NCI-H526 treated with DMSO at 0.1 percent for 48 hours (cell line): ENCODE data around the gene IQCB1.
"Not testable (repeated sequence)": the region's sequence is repeated elsewhere in the genome, so short reads cannot be mapped to it uniquely, and the experiment has no call there.

ENCODE experiments used
- DNase-seq: peaks from one replicate; lab custom pipeline; 2025; lab: John Stamatoyannopoulos, UW

IQCB1 gene

DNA sequence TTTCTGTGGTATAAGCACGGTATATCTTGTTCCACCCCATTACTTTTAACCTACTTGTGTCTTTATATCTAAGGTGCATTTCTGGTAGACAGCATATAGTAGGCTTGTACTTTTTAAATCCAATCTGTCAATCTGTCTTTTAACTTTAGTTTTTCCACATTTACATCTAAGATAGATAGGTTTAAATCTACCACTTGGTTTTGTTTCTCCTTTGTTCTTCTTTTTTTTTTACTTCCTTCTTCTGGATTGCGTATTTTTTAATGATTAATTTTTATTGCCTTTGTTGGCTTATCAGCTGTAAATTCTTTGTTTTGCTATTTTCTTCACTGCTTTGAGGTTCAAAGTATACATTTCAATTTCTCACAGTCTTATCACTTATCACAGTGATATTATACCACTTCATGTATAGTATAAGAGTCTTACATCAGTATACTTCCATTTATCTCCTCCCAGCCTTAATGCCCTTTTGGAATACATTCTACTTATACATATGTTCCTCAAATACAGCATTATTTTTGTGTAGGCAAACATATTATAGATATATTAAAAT lies 31.0 kb downstream of the IQCB1 start:
- DNase-seq = no peak

DNA sequence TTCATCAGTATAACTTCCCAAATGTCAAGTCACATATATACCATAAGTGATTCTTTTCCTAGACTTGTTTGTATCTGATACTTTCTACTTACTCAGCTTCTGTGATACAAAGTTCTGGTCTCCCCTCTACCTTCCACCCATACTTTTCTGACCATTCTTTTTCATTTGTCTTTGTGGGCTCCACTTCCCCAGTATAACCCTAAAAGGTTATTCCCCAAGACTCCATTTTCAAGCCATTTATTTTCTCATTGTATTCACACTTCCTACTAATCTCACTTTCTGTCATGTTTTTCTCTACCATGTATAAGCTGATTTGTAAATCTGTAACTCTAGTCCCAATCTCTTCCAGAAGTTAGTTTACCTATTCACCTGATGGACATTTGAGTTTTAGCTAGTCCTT lies 34.0 kb downstream of the IQCB1 start:
- DNase-seq = no peak

DNA sequence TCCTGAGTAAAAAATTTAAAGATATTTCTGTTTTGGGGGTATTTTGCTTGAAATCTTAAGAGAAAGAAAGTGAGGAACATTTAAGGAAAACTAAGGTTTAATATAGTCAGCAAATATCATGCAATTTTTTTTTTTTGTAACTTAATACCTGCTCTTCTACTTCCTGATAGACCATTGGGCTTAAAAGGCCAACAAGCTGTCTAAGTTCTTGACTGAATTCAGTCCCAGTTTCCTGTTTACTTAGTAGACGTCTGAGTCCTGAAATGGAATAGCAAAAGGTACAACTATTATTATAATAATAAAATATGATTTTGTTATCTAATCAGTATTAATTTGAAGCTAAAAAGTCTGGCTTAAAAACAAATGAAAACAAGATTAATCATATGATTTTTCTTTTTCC lies 37.9 kb downstream of the IQCB1 start:
- no peak for DNase-seq

DNA sequence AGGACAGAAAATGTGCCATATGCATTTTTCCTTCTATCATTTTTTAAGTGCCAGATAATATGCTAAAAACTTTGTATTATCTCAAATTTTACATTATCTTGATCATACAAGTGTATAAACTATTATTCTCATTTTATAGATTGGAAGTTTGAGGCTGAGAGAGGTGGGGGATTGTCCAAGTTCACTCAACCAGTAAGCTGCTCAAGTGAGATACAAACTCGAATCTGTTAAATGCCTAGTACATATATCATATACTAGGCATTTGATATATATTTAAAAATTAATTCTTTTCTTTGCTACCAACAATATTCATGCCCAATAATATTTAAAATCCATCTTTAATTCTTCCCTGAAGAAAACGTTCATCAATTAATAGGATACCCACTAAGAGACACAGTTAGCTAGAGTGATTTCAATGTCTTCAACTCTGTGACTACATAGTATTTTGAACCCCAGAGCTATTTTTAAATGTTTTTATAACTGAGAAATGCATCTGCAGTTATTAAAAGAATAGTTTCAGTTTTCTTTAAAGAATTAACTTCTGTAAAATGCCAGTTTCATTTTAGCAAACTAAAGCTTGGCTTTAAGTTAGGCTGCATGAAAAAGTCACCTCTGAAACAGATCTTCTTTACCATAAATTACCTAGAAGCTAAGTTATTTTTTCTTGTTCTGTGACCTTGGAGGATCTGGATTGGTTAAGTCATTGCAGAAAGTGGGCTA lies 40.4 kb downstream of the IQCB1 start:
- DNase-seq = no peak

DNA sequence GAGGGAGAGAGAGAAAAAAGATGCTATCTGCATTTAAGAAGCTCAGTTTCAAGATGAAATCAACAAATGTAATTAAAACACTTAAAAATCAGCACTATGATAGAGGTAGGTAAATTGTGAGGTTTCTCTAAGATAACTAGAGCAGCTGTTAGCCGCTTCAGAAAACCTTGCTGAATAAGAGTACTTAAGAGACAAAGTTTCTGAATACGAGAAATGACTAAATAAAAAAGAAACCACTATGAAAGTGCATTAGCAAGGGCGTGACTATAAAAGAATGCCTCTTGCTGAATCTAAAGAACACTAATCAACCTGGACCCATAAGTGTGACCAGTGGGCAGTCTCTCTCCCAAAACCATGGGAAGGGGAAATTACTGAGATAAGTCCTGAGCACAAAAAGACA lies 41.8 kb downstream of the IQCB1 start:
- no peak for DNase-seq

DNA sequence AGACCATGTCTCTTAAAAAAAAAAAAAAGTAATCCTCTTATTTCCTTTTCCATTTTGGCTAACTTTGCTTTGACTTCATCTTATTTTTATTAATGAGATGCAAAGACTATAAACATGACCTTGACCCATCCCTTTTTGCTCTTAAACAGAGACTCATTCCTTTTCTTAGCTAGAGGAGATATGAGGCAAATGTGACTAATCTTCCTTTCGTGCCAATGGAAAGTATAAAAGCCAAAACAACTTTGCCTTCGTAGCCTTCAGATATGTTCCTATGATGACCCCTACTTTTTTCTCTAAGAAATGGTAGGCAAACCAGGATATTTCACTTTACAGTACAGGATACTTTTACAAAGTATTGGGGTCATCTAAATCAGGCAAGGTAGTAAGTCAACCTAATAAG lies 48.4 kb downstream of the IQCB1 start:
- no peak for DNase-seq

DNA sequence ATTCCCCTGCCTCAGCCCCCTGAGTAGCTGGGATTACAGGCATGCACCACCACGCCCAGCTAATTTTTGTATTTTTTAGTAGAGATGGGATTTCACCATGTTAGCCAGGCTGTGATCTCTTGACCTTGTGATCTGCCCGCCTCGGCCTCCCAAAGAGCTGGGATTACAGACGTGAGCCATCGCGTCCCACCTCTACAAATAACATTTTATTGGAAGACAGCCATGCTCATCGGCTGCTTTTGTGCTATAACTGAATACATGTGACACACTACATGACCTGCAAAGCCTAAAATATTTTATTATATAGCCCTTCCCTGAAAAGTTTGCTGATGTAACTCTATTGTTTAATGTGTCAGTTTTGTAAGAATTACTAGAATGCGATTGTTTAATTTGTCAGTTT lies 52.1 kb downstream of the IQCB1 start:
- DNase-seq = not testable (repeated sequence)

DNA sequence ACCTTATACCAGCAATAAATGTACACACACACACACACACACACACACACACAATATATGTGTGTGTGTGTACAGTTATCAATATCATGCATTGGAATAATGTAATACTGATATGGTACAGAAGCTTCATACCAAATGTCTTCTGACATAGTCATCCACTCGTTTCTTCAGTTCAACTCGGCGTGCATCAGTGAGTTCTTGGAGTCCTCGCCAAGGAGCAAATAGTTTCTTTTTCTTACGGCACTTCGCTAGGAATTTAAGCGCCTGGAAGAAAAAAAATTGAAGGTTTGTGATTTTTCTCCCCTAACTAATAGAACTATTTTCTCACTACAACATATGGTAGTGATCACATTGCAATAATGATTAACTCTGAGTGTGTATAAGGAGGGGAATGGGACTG lies 53.2 kb downstream of the IQCB1 start:
- DNase-seq = no peak

DNA sequence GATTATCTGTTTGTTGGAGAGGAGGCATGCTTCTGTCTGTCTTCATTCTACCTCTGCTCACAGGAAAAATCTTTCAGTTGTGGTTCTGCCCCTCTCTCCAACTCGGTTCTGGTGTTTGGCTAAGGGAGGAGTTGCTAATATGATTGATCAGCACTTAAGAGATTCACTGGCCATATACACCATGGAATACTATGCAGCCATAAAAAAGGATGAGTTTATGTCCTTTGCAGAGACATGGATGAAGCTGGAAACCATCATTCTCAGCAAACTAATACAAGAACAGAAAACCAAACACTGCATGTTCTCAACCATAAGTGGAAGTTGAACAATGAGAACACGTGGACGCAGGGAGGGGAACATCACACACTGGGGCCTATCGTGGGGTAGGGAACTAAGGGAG lies 59.8 kb downstream of the IQCB1 start:
- not testable (repeated sequence) for DNase-seq

DNA sequence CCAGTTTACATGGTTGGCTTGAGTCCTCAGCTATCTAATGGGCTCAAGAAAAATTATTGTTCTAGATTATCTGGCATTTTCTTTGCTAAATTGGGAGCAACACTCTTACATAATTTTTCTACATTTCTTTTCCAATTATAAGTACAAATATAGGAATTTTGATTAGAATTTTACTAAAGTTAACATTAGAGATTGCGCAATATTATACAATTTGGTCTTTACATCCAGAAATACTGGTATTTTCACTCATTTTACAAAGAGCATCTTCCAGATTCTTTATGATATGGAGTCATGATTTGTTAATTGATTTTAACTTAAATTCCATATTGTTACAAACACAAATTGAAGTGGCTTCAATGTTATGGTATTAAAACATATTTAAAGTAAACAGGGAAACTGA lies 65.6 kb downstream of the IQCB1 start:
- DNase-seq = no peak

DNA sequence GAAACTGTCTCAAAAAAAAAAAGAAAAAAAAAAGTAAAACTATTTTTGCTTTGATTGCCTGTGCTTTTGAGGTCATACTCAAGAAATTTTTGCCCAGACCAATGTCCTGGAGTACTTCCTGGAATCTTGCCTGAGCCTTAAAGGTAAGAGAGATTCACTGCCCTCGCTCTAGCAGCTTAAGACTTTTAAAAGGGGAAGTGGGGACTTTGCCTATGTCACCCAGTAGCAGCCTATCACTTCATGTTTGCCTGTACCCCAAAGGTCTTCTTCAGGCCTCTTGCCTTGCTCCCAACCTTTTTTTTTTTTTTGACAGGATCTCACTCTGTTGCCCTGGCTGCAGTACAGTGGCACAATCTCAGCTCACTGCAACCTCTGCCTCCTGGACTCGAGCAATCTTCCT lies 66.4 kb downstream of the IQCB1 start:
- no peak for DNase-seq

DNA sequence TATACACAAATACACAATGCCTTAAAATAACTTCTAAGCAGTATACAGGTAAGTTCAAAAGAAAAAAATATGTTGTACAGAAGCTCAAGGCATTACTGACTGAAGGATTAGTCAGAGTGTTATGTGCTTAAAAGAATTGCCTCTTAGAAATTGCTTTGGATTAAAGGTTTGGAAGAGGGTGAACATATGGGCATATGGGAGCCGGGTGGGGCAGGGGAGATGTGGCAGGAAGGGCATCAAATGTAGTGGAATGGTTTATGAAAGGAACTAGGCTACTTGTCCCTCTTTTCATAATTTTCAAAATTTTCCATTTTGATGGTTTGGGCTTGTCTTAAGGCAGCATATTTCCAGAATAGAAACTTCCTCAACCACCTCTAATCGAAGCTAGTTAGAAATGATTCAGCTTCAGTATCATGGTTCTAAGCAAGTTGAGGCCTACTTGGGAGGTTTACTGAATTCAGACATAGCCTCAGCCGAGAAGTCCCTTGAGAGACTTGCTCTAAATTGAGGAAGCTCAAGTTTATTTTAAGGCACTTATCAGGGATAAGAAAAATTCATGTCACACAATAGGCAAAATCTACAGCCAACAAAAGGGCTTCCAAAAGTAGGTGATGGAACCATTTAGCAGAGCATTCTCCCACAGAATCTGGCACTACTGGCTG lies 75.2 kb downstream of the IQCB1 start:
- no peak for DNase-seq

DNA sequence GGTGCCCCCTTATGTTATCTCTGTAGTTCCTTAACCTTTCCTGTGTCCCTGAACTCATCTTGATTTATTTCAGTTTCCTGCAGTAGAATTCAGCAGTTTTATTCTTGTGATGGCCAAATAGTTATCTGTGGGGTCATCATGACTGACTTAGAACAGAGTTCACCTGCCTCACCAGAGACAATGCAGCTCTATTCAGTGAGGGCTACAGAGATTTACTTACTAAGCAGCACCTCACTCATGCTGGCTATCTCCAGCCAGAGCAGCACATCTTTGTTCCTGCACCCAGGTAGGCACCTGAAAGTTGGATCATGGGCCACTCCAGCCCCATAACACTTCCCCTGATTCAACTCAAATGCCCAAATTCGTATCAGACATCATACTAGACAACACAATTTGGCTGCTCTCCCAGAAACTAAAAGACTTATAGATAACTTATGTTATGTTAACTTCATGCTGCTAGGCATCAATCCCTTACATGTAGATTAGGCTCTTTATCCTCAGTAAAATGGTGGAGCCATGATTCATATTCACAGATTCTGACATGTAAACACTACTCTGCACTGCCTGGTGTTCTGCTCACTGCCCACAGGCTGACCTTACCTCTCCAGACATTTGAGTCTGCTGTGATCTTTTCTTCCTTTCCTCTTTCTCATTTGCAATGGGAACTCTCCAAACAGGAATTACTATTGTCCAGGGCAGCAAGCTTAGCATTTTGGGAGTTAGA lies 76.0 kb downstream of the IQCB1 start:
- DNase-seq = no peak

DNA sequence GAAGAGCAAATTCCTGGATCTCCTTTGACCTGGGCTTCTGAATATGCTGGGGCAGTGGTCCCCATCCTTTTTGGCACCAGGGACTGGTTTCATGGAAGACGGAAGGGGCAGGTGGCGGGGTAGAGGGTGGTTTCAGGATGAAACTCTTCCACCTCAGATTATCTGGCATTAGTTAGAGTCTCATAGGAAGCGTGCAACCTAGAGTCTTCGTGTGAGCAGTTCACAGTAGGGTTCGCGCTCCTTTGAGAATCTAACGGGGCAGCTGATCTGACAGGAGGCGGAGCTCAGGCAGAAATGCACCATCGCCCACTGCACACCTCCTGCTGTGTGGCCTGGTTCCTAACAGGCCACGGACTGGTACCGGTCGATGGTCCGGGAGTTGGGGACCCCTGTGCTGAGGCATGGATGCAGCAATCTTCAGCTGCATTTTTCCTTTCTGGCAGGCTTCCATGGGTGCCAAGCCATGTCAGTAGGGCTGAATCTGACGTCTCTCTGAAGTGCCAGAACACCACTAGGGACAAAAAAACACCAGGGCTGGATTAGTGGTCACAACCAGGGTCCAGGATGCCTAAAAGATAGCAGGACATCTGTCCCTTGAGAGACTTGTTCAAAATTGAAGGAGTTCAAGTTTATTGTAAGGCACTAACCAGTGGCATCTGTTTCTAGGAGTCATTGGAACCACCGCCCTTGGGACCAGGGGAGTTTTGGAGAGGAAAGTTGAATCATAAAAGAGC lies 76.9 kb downstream of the IQCB1 start:
- no peak for DNase-seq

DNA sequence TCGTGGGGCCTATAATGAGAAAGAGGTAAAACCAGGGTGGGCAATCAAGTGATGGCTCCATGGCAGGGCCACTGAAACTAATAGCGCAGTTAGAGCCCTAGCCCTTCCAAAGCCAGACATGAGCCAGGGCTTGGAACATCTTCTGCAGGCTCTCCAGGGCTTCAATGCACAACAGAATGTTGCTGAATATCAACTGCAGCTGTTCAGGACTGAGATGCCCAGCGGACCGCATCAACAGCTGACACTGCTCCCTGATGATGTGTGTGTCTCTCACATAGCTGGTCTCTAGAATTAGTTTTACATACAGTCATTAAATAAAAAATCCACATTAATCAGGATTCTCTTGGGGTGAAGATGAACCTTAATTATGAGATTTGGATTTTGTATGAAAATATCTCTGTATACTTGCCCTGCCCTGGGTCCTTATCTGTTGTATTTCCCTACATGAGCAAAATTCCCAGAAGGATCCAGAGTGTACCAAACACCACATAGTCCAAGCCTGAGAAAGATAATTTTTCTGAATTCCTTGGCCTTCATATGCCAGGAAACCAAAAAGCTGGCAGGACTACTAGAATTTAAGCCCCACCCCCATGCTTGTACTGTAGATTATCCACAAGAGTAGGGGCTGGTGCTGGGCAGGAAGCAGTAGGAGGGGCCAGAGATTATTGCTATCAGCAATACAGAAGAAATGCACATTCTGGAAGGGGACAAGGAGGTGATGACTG lies 77.6 kb downstream of the IQCB1 start:
- no peak for DNase-seq

DNA sequence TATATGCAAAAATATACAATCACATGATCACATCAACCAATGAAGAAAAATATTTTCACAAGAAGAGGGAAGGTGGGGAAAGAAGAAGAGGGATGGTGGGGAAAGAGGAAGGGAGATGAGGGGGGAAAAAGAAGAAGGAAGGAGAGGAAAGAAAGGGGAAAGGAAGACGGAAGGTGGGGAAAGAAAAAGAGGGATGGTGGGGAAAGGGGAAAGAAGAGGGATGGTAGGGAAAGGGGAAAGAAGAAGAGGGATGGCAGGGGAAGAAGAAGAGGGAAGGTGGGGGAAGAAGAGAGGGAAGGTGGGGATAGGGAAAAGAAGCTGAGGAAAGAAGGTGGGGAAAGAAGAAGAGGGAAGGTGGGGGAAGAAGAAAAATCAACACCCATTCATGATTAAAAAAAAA lies 82.1 kb downstream of the IQCB1 start:
- DNase-seq = no peak

DNA sequence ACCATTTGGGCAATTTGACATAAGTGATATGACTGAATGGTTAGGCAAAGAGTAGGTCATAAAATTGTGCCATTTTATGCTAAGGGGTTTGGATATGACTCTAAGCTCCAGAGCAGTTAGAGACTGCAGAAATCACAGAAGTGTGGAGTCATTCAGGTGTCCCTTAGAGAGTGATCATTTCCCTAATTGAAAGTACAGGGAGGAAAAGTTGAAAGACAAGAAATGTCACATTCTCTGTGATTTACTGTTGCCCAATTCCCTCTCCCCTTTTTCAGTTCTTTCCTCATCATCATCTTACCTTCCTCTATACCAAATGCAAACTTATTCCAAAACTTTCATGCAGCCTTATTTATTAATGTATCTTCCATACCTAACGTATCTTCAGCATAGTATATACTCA lies 82.6 kb downstream of the IQCB1 start:
- DNase-seq = no peak

DNA sequence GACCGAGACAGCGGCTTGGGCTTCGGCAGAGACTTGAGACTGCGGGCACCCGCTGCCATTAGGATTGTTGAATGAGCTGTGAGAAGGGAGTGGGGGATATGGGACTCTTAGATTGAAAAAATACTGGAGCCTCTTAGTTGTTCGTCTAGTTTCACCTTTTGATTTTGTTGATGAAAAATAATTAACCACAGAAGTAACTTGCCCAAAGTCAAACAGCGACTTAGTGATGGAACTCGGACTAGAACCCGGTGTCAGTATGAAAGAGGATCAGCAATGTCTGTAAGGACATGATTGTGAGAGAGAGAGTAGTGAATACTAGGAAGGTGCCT lies 84.8 kb downstream of the IQCB1 start:
- no peak for DNase-seq

DNA sequence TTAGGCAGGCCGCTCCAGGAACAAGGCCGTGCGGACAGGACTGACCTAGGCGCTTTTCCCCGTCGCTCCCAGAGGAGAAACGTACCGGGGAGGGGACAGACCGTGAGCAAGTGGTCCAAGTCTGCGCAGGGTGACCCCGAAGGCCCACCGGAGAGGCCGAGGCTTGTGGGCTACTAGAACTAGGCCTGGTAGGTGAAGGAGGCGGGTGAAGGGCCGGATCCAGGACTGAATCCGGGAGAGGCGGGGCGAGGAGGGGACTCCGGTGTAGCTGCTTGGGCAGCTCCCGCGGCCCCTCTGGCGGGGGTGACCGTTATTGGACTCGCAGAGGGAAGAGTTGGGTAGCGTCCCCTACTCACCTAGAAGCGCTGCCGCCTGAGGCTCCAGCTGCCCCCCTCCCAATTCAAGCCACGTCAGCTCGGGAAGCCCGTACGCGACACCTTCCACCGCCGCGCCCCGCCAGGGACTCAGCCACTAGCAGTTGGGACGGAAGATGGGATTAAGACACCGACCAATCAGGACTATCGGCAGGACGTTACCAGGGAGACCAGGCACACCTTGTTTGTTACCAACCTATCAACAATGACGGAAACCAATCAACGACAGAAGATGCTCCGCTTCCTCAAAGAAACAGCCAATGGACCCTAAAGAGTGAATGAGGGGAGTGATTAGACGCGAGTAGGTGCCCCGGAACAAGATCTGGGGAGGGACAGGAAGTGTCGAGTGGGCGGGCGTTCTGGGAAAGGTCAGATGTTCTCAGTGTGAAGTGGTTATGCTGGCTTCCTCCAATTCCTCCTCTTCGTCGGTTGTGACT lies 85.4 kb downstream of the IQCB1 start, which contains the start of gene GOLGB1:
TSS of gene GOLGB1 (minus strand) at position 466 of the 811 bp plus-strand sequence. CDS start 18,770 bp downstream, outside the sequence.
- DNase-seq = peak; percentile 99

DNA sequence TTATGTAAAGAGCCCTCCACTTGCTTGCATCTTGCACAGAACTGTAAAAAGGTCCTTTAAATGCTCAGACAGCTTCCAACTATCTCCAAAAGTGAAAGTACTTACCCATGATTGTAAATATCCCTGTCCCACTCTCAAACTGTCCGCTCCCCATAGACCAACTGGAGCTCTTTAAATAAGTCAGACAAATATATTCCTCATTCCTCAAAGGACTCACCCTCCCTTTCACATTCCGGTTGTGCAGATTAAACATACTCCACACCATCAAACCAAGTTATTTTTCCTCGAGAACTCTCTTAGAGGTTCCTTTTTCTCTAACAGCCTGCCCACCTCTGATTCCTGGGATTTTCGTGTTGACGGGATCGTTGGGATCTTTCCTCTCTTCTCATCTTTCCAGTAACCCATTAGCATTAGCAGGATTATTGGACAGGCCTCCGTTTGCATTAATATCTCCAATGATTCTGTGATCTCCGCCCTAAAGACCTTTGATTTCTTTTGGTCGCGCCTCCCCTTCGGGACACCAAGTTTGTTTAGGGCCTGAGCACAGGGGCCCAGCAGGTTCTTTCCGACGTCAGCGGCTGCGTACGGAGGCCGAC lies 86.1 kb downstream of the IQCB1 start:
- DNase-seq = no peak
